MM.1S (cell line): ENCODE measurements around the gene ARHGAP45.

Experiments
- DNase-seq: peaks from one replicate; pipeline ENCODE4 v3.0.0-alpha.2; 2015
- H2AFZ ChIP-seq: fragments of 300-600 bp; sonication (generic); 2 replicates; pipeline ENCODE4 v1.6.0; 2016; ENCODE audit warnings: antibody characterized with exemption, low read length
- H3F3A ChIP-seq: fragments of 300-600 bp; sonication (generic); 2 replicates; pipeline ENCODE4 v1.6.1; 2016; ENCODE audit warnings: mild to moderate bottlenecking, antibody characterized with exemption, low read length, moderate library complexity, mixed read lengths; ENCODE audit not compliant: insufficient read depth
- H3K27ac ChIP-seq: fragments of 300-600 bp; sonication (generic); 2 replicates; pipeline ENCODE4 v1.5.1; 2016; ENCODE audit warnings: mild to moderate bottlenecking, low read length
- H3K27me3 ChIP-seq: fragments of 300-600 bp; sonication (generic); replicated peaks from 2 replicates; pipeline ENCODE4 v1.6.0; 2016; ENCODE audit warnings: low read length; ENCODE audit not compliant: insufficient read depth
- H3K36me3 ChIP-seq: fragments of 300-600 bp; sonication (generic); replicated peaks from 2 replicates; pipeline ENCODE4 v1.6.1; 2016; ENCODE audit warnings: mild to moderate bottlenecking, low read length, mixed read lengths; ENCODE audit not compliant: insufficient read depth
- H3K4me1 ChIP-seq: fragments of 300-600 bp; sonication (generic); 2 replicates; pipeline ENCODE4 v1.6.1; 2016; ENCODE audit warnings: low read length, mixed read lengths
- H3K4me2 ChIP-seq: fragments of 300-600 bp; sonication (generic); 2 replicates; pipeline ENCODE4 v1.6.0; 2016; ENCODE audit warnings: low read depth, low read length
- H3K4me3 ChIP-seq: fragments of 300-600 bp; sonication (generic); 2 replicates; pipeline ENCODE4 v1.5.1; 2016; ENCODE audit warnings: low read length, mixed read lengths
- H3K79me2 ChIP-seq: fragments of 300-600 bp; sonication (generic); 2 replicates; pipeline ENCODE4 v1.6.1; 2016; ENCODE audit warnings: mixed run types, low read length, mixed read lengths
- H3K9ac ChIP-seq: fragments of 300-600 bp; sonication (generic); 2 replicates; pipeline ENCODE4 v1.6.1; 2016; ENCODE audit warnings: low read length, mixed read lengths
- H3K9me2 ChIP-seq: fragments of 300-600 bp; sonication (generic); replicated peaks from 2 replicates; pipeline ENCODE4 v1.6.1; 2016; ENCODE audit warnings: mild to moderate bottlenecking, low read length, mixed read lengths; ENCODE audit not compliant: insufficient read depth
- H3K9me3 ChIP-seq: fragments of 300-600 bp; sonication (generic); replicated peaks from 2 replicates; pipeline ENCODE4 v1.6.1; 2016; ENCODE audit warnings: mild to moderate bottlenecking, low read length, mixed read lengths; ENCODE audit not compliant: insufficient read depth
- H4K20me1 ChIP-seq: fragments of 300-600 bp; sonication (generic); 2 replicates; pipeline ENCODE4 v1.6.1; 2016; ENCODE audit warnings: mild to moderate bottlenecking, low read length, moderate library complexity, mixed read lengths; ENCODE audit not compliant: insufficient read depth
- EZH2 ChIP-seq: fragments of 300-600 bp; sonication (generic); optimal IDR thresholded peaks from 2 replicates; pipeline ENCODE3; 2017; ENCODE audit warnings: low read depth, mild to moderate bottlenecking, antibody characterized with exemption, low read length, mixed read lengths
- EZH2phosphoT487 ChIP-seq: fragments of 300-600 bp; sonication (generic); IDR thresholded peaks from 2 replicates; pipeline ENCODE4 v1.6.1; 2018; ENCODE audit warnings: antibody characterized with exemption, low read length
- TF ChIP-seq, protein P1 (sequence below): fragments of 300-600 bp; sonication (generic); IDR thresholded peaks from 2 replicates; pipeline ENCODE4 v1.5.1; 2016; ENCODE audit warnings: antibody characterized with exemption, low read length, mixed read lengths

ARHGAP45 gene

DNA sequence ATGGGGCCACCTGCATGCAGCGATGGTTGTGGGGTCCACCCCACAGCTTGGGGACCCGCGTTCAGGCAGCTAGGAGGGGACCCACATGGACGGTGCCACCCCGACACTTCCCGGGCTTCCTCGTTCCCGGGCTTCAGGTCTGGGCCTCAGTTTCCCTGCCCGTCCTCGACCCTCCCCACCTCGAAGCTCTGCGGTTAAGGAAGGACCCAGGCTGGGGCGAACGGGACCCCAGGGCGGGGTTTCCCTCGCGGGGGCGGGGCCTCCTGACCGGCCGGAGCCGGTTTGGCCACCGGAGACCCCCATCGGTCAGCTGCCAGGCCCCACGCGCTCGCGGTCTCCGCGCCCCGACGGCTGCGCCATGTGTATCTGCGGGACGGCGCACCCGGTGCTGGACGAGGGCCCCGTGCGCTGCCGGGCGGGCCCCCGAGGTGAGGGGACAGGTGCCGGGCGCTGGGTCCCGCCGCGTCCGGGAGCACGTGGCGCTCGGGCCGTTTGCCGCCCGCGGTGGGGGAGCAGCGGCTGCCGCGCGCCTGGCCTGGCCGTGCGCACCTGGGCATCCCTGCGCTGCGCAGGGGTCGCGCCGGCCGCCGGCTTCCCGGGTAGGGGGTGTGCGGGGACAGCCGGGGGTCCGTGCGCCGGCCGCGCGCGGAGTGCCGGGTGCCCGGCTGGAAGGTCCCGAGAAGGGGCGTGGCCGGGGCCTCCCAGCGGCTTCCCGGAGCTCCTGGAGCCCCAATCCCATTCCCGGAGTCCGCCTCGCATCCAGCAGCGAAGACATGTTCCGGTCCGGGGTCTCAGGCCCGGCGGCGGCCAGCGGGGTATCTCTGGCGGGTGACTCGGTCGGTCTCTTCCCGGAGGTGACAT, 4.2 kb downstream of the ARHGAP45 start:
- H3K79me2 ChIP-seq = peaks cover 90% of the 10 kb centered on the region
- no peak overlapping the region for H3K4me3 ChIP-seq
- H3F3A ChIP-seq = peaks cover 58% of the 10 kb centered on the region
- H3K9me2 ChIP-seq = no peaks in the 10 kb centered on the region
- H3K27ac ChIP-seq = no peak overlapping the region
- peaks cover 6% of the 10 kb centered on the region; the same call in 1 of the 2 replicates for H3K36me3 ChIP-seq
- no peak for DNase-seq
- H3K9me3 ChIP-seq = no peaks in the 10 kb centered on the region
- no peaks in the 10 kb centered on the region for H3K27me3 ChIP-seq
- H3K4me2 ChIP-seq = no peak overlapping the region
- H3K4me1 ChIP-seq = peaks cover 18% of the 10 kb centered on the region
- no peak for TF ChIP-seq EZH2
- TF ChIP-seq EZH2phosphoT487 = no peak
- TF ChIP-seq, protein P1, sequence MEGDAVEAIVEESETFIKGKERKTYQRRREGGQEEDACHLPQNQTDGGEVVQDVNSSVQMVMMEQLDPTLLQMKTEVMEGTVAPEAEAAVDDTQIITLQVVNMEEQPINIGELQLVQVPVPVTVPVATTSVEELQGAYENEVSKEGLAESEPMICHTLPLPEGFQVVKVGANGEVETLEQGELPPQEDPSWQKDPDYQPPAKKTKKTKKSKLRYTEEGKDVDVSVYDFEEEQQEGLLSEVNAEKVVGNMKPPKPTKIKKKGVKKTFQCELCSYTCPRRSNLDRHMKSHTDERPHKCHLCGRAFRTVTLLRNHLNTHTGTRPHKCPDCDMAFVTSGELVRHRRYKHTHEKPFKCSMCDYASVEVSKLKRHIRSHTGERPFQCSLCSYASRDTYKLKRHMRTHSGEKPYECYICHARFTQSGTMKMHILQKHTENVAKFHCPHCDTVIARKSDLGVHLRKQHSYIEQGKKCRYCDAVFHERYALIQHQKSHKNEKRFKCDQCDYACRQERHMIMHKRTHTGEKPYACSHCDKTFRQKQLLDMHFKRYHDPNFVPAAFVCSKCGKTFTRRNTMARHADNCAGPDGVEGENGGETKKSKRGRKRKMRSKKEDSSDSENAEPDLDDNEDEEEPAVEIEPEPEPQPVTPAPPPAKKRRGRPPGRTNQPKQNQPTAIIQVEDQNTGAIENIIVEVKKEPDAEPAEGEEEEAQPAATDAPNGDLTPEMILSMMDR = no peak
- H2AFZ ChIP-seq = no peak overlapping the region
- 0 out of 2 replicates have a peak, but pooled peaks cover 5% of the 10 kb centered on the region for H4K20me1 ChIP-seq
- no peak overlapping the region for H3K9ac ChIP-seq

DNA sequence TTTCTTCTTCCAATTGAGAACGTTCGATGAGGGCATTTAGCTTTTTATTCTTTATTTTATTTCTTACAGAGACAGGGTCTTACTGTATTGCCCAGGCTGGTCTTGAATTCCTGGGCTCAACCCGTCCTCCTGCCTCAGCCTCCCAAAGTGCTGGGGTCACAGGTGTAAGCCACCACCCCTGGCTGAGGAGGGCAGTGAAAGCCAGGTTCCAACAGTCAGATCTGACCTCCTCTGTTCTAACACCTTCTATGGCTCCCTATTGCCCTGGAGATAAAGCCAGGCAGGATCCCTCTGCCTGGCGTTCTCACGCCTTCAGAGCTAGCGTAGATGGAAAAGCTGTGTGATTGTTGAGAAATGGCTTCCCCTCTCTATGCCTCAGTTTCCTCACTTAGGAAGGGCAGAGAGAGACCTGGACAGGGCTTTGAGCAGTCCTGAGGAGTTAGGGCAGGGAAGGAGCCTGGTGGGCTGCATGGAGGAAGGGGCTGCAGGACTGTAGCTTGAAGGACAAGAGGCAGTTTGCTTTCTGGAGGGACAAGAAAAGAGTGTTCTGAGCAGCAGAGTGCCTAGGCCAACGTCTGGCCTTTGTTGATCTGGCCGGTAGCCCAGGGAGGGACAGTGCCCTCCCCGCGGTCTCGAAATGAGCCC, 5.5 kb downstream of the ARHGAP45 start:
- no peak overlapping the region for H3K9ac ChIP-seq
- no peaks in the 10 kb centered on the region for H3K9me2 ChIP-seq
- H3K27me3 ChIP-seq = no peaks in the 10 kb centered on the region
- peaks cover 57% of the 10 kb centered on the region for H3F3A ChIP-seq
- DNase-seq = no peak
- TF ChIP-seq, protein P1 = no peak
- TF ChIP-seq EZH2 = no peak
- H3K4me2 ChIP-seq = no peak overlapping the region
- no peak overlapping the region for H3K4me3 ChIP-seq
- H2AFZ ChIP-seq = no peak overlapping the region
- no peaks in the 10 kb centered on the region for H3K9me3 ChIP-seq
- H3K36me3 ChIP-seq = peaks cover 6% of the 10 kb centered on the region; the same call in 1 of the 2 replicates
- peaks cover 22% of the 10 kb centered on the region for H3K4me1 ChIP-seq
- H4K20me1 ChIP-seq = 0 out of 2 replicates have a peak, but pooled peaks cover 5% of the 10 kb centered on the region
- H3K27ac ChIP-seq = no peak overlapping the region
- peaks cover 84% of the 10 kb centered on the region for H3K79me2 ChIP-seq

DNA sequence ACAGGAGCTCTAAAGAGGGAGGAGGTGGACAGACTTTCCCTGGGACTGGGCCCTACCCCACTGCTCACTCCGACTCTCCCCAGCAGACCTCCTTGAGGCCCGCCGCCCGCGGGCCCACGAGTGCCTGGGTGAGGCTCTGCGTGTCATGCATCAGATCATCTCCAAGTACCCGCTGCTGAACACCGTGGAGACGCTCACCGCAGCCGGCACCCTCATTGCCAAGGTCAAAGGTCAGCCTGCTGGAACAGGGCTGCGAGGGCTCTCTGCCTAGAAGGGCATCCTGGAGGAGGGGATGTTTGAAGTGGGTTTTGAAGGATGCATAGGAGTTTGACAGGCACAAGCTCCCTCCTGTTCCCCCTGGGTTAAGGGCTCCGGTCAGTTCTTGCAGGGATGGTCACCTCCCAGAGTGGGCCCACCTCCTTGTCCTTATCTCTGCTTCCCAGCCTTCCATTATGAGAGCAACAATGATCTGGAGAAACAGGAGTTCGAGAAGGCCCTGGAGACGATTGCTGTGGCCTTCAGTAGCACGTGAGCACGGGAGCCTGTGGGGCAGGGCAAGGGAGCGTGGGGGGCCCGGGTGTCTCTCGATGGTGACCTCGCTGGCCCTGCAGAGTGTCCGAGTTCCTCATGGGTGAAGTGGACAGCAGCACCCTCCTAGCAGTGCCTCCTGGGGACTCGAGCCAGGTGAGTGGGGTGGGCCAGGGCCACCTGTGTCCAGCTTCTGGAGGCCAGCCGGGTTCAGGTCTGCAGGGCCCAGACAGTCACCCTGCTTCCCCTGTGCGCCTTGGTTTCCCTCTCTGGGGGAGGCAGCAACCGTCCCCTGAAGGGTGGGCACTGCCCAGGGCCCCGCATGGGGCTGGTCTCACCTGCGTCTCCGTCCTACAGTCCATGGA, 6.3 kb downstream of the ARHGAP45 start:
- H3F3A ChIP-seq = peaks cover 49% of the 10 kb centered on the region
- H4K20me1 ChIP-seq = 0 out of 2 replicates have a peak, but pooled peaks cover 5% of the 10 kb centered on the region
- H3K27ac ChIP-seq = no peak overlapping the region
- no peak overlapping the region for H3K9ac ChIP-seq
- H3K27me3 ChIP-seq = no peaks in the 10 kb centered on the region
- no peak overlapping the region for H3K4me2 ChIP-seq
- no peak for DNase-seq
- H3K9me3 ChIP-seq = no peaks in the 10 kb centered on the region
- no peaks in the 10 kb centered on the region for H3K9me2 ChIP-seq
- H3K4me1 ChIP-seq = peaks cover 26% of the 10 kb centered on the region
- no peak overlapping the region for H2AFZ ChIP-seq
- H3K4me3 ChIP-seq = no peak overlapping the region
- peaks cover 6% of the 10 kb centered on the region for H3K36me3 ChIP-seq
- peaks cover 83% of the 10 kb centered on the region for H3K79me2 ChIP-seq
- TF ChIP-seq EZH2 (no peak), EZH2phosphoT487 (no peak)
- TF ChIP-seq, protein P1 = no peak
